Testis (tissue), 2 donors: ENCODE results near the gene DDR1.

Source experiments
- POLR2A ChIP-seq: fragments of 450-650 bp; IDR thresholded peaks from one replicate; pipeline ENCODE4 v1.6.1; 2017; ENCODE audit warnings: antibody characterized with exemption, mild to moderate bottlenecking, moderate library complexity
- TF ChIP-seq, protein P1 (sequence below), 3 experiments: fragments of 450-650 bp in 2 of 3; fragments of 200-600 bp in 1 of 3; sonication (generic) in 1 of 3; IDR thresholded peaks; one replicate each; pipeline ENCODE4 v1.5.1; 2016 to 2019; ENCODE audit warnings: antibody characterized with exemption in 3 of 3, mild to moderate bottlenecking in 2 of 3, moderate library complexity in 1 of 3

DNA sequence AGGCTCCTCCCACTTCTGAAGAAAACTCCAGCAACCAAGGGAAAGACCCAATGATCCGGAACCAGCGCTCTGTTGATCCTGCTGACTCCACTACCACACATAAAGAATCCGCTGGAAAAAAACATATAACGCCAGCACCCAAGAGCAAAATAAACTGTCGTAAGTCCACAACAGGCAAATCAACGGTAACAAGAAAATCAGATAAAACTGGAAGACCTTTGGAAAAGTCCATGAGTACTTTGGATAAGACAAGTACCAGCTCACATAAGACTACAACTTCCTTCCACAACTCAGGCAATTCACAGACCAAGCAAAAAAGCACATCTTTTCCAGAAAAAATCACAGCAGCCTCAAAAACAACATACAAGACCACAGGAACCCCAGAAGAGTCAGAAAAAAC lies 64.5 kb downstream of the DDR1 start:
- TF ChIP-seq, protein P1, sequence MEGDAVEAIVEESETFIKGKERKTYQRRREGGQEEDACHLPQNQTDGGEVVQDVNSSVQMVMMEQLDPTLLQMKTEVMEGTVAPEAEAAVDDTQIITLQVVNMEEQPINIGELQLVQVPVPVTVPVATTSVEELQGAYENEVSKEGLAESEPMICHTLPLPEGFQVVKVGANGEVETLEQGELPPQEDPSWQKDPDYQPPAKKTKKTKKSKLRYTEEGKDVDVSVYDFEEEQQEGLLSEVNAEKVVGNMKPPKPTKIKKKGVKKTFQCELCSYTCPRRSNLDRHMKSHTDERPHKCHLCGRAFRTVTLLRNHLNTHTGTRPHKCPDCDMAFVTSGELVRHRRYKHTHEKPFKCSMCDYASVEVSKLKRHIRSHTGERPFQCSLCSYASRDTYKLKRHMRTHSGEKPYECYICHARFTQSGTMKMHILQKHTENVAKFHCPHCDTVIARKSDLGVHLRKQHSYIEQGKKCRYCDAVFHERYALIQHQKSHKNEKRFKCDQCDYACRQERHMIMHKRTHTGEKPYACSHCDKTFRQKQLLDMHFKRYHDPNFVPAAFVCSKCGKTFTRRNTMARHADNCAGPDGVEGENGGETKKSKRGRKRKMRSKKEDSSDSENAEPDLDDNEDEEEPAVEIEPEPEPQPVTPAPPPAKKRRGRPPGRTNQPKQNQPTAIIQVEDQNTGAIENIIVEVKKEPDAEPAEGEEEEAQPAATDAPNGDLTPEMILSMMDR (IDR thresholded peaks at IDR 0.05): no peak
- no peak for TF ChIP-seq POLR2A
